Endothelial cell (in vitro differentiated cells): Measurements from ENCODE around the gene LACTB. TPM values are rescaled to one million over a fixed set of nuclear protein-coding genes. Genes with fewer than 3 reads are reported as not detected.

Experiments used
- DNase-seq: peaks from one replicate; pipeline ENCODE4 v3.0.0; 2021; ENCODE audit warnings: low spot score
- H3K27ac Mint-ChIP-seq: one replicate; pipeline ENCODE4 v1.8.0; 2021; ENCODE audit warnings: mixed read lengths, inconsistent platforms; ENCODE audit not compliant: unreplicated experiment
- H3K27me3 Mint-ChIP-seq: one replicate; pipeline ENCODE4 v1.8.0; 2021; ENCODE audit warnings: mild to moderate bottlenecking, moderate library complexity, mixed read lengths, inconsistent platforms; ENCODE audit not compliant: unreplicated experiment
- H3K36me3 Mint-ChIP-seq: one replicate; pipeline ENCODE4 v1.8.0; 2021; ENCODE audit warnings: mild to moderate bottlenecking, low read depth, mixed read lengths, inconsistent platforms; ENCODE audit not compliant: unreplicated experiment
- H3K4me1 Mint-ChIP-seq: one replicate; pipeline ENCODE4 v1.8.0; 2021; ENCODE audit warnings: mild to moderate bottlenecking, mixed read lengths, inconsistent platforms; ENCODE audit not compliant: unreplicated experiment
- H3K4me3 Mint-ChIP-seq: one replicate; pipeline ENCODE4 v1.8.0; 2021; ENCODE audit warnings: mild to moderate bottlenecking, mixed read lengths, inconsistent platforms; ENCODE audit not compliant: unreplicated experiment
- H3K9me3 Mint-ChIP-seq: one replicate; pipeline ENCODE4 v1.8.0; 2021; ENCODE audit warnings: mixed read lengths, inconsistent platforms; ENCODE audit not compliant: unreplicated experiment
- CTCF ChIP-seq: fragments of 200-600 bp; sonication (generic); IDR thresholded peaks from one replicate; pipeline ENCODE4 v1.5.0; 2021; ENCODE audit warnings: antibody characterized with exemption; ENCODE audit not compliant: unreplicated experiment
- total RNA-seq: library from RNA; stranded (reverse); fragmentation: NEBNext Ultra II Directional; extraction: Animal tissue kit (Norgen Biotek cat#: 25700); gene quantifications from one replicate; pipeline ENCODE4 v1.2.1, GENCODE V29; 2021; ENCODE audit not compliant: unreplicated experiment

The LACTB gene
- total RNA-seq, 1 donor from 2014 or later = 10.1 TPM

DNA sequence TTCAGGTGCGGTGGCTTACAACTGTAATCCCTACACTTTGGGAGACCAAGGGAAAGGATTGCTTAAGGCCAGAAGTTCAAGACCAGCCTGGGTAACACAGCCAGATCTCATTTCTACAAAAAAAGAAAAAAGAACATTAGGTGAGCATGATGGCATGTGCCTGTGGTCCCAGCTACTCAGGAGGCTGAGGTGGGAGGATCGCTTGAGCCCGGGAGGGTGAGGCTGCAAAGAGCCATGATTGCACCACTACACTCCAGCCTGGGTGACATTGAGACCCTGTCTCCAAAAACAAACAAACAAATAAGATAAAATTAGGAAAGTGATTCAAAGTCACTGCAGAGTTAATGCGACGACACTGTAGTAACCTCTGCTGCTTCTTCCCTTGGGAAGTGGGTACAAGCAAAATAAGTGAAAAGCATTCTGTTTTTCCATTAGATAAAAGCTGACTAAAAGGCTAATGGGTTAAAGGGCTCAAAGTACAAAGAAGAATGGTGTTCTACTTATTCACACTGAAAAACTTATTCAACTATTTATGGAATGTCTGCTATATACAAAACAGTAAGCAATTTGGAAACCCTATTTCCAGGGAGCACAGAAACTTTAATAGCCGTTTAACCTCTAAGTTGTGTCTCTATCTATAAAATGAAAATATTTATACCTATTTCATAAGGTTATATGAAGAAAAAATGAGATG is 43.7 kb downstream of the LACTB start:
- TF ChIP-seq CTCF = no peak
- Mint-ChIP-seq H3K4me1 (no peaks in the 10 kb centered on the region), H3K9me3 (no peaks in the 10 kb centered on the region), H3K27ac (no peak overlapping the region), H3K27me3 (peaks cover 3% of the 10 kb centered on the region), H3K4me3 (no peak overlapping the region), H3K36me3 (no peaks in the 10 kb centered on the region)
- no peak for DNase-seq

DNA sequence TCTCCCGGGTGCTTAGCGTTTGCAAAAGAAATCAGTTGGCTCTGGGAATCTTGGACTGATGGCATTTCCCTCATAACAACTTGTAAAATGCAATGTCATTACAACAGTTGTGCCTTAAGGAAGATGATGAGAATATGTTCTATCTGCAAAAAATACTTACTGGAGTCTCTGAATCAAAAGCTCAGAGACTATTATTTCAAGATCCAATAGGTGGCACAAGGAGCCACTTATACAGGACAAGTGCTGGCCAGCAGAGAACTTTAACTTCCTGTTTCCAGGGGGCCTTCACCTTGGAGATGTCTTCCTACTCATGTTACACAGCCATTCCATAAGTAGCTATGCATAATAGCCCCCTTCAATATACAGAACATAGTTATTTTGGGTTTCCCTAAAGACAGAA is 44.6 kb downstream of the LACTB start:
- DNase-seq = no peak
- Mint-ChIP-seq H3K9me3 (no peaks in the 10 kb centered on the region), H3K27me3 (peaks cover 3% of the 10 kb centered on the region), H3K36me3 (no peaks in the 10 kb centered on the region), H3K27ac (no peak overlapping the region), H3K4me1 (no peaks in the 10 kb centered on the region), H3K4me3 (no peak overlapping the region)
- no peak for TF ChIP-seq CTCF

DNA sequence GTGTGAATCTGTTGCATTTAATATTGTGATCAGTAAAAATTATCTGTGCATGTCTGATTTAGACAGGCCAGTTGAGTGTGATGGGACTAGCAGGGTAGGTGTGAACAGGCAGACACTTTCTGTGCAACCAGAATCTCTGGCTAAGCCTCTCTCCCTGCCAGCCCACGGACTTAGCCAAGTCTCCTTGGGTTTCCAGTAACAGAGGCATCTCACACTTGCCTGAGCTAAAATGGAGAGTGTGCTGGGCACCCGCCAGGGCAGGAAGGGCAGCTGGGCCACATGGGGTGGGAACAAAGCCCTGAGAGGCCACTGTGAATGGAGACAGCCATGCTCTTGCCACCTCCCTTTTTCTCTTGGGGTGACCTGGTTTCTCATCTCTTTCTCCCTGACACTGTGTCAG is 48.1 kb downstream of the LACTB start:
- DNase-seq = no peak
- Mint-ChIP-seq H3K4me1 (no peaks in the 10 kb centered on the region), H3K4me3 (no peak overlapping the region), H3K9me3 (no peaks in the 10 kb centered on the region), H3K27ac (no peak overlapping the region), H3K36me3 (no peaks in the 10 kb centered on the region), H3K27me3 (peaks cover 7% of the 10 kb centered on the region)
- no peak for TF ChIP-seq CTCF

DNA sequence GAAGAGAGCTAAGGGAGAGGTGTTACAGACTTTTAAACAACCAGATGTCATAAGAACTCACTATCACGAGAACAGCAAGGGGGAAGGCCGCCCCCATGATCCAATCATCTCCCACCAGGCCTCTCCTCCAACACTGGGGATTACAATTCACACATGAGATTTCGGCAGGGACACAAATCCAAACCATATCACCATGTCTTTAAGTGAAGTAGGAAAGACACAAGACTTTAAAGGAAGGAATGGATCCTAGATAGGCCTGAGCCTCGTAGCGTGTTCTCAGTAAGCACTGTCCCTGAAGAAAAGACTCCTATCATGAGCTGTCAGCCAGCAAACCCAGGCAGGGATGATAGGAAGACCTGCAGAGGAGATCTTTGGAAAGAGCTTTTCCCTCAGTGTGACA is 50.7 kb downstream of the LACTB start:
- H3K27ac Mint-ChIP-seq = no peak overlapping the region
- peaks cover 7% of the 10 kb centered on the region for H3K27me3 Mint-ChIP-seq
- no peaks in the 10 kb centered on the region for H3K36me3 Mint-ChIP-seq
- H3K4me1 Mint-ChIP-seq = no peaks in the 10 kb centered on the region
- H3K9me3 Mint-ChIP-seq = no peaks in the 10 kb centered on the region
- no peak for TF ChIP-seq CTCF
- no peak for DNase-seq
- no peak overlapping the region for H3K4me3 Mint-ChIP-seq

DNA sequence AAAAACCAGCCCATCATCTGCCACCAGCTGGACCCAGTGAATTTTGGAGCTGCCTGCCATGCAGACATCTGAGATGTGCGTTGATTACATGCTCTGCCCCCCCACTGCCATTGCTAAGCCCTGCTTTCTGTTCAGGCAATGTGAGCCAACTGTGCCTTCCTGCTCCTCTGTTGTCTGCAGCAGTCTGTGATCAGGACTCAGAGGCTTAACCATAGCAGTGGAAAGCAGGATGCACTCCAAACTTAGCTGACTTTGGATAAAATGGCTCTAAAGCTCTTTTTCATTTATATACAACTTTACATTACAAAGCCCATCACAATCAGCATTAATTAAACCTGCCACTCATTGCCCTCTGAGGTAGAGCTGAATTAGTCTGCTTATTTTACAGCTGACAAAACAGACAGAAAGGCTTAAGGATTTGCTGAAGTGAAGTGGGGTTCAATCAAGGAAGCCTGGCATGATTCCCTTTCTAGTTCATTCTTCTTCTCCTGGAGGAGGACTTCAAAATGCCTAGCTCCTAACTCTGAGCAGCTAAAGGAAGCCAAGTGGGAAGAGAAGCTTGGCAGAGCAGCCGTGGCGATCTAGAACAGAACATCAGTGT is 51.3 kb downstream of the LACTB start:
- peaks cover 3% of the 10 kb centered on the region for H3K27me3 Mint-ChIP-seq

More for the DNA sequence above, 51.3 kb downstream of the LACTB start:
- Mint-ChIP-seq H3K9me3 (no peaks in the 10 kb centered on the region), H3K4me1 (no peaks in the 10 kb centered on the region), H3K27ac (no peak overlapping the region), H3K4me3 (no peak overlapping the region), H3K36me3 (no peaks in the 10 kb centered on the region)
- TF ChIP-seq CTCF = no peak
- no peak for DNase-seq
